Measurements from ENCODE around the gene LARGE1. TPM values are rescaled to one million over a fixed set of nuclear protein-coding genes. Genes with fewer than 3 reads are reported as not detected.

Gene LARGE1
- total RNA-seq, 4 donors from 2014 or later: 24.9 to 51.0 (median 32.7) TPM

DNA sequence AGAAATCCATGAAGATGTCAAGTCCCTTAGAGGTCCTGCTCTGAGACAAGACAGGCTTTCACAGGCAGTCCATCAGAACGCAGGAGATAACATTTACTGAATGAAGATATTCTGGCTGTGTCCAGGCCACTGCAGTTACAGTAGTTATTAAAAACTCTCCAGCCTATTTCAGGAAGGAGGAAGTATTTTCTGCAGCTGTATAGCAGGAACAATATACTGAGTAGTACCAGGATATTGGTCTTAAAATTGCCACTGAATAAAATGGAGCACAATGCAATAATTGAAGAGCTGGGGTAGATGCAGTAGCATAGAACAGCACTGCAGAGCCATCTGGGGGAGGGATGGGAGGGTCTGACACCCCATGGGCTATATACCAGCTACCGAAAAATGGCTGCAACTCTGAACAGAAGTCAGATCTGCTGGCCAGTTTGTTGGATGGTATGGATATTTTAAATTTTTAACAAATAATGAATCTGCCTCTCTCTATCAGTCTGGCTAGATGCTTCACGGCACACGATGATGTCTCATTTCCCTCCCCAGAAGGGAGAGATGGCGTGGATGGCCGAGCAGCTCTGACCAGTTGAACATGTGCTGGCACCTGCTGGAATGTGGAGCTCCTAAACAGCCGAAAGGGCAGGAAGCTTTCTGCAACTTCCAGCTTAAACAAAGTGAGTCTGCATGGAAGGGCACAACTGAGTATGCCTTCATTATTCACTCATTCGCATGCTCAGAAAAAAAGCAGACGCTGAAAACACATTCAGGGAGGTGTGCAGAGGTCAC, 520.0 kb downstream of the LARGE1 start:
- Histone ChIP-seq H3K36me3 (no peaks in the 10 kb centered on the region), H3K9me3 (no peaks in the 10 kb centered on the region), H3K27me3 (no peaks in the 10 kb centered on the region), H3K4me1 (no peaks in the 10 kb centered on the region), H3K27ac (no peak overlapping the region), H3K4me3 (no peak overlapping the region)
- DNase-seq (ENCODE audit: low spot score in 2 of 2): no peak
- TF ChIP-seq EP300 (IDR thresholded peaks at IDR 0.05) (no peak), POLR2A (IDR thresholded peaks at IDR 0.05) (no peak)
- TF ChIP-seq, protein P1, sequence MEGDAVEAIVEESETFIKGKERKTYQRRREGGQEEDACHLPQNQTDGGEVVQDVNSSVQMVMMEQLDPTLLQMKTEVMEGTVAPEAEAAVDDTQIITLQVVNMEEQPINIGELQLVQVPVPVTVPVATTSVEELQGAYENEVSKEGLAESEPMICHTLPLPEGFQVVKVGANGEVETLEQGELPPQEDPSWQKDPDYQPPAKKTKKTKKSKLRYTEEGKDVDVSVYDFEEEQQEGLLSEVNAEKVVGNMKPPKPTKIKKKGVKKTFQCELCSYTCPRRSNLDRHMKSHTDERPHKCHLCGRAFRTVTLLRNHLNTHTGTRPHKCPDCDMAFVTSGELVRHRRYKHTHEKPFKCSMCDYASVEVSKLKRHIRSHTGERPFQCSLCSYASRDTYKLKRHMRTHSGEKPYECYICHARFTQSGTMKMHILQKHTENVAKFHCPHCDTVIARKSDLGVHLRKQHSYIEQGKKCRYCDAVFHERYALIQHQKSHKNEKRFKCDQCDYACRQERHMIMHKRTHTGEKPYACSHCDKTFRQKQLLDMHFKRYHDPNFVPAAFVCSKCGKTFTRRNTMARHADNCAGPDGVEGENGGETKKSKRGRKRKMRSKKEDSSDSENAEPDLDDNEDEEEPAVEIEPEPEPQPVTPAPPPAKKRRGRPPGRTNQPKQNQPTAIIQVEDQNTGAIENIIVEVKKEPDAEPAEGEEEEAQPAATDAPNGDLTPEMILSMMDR (IDR thresholded peaks at IDR 0.05): no peak
- 82 to 90% methylated on average over 9 of the region's 9 CpGs for WGBS, 2 donors

DNA sequence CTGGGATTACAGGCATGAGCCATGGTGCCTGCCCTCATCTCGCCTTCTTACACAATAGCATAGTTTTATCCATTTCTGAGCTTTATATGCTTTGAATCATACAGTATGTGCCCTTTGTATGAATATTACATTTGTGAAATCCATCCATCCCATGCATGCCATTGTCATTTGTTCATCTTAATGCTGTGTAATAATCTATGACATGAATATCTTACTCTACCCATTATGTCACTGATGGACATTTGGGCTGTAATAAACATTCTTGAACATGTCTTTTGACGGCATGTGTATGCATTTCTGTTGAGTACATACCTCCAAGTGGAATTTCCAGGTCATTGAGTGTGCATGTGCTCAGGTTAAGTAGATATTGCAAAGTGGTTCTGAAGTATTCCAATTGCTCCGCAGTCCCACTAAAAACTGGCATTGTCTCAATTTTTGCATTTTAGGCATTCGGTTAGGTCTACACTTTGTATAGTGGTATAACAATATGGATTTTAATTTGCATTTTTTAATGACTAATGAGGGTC, 522.8 kb downstream of the LARGE1 start:
- Histone ChIP-seq H3K4me1 (peaks cover 0 to 6% (median 0%) of the 10 kb centered on the region in 4 donors), H3K27ac (no peak overlapping the region), H3K27me3 (no peaks in the 10 kb centered on the region), H3K9me3 (no peaks in the 10 kb centered on the region), H3K4me3 (no peak overlapping the region), H3K36me3 (no peaks in the 10 kb centered on the region)
- no peak for DNase-seq (ENCODE audit: low spot score in 2 of 2)
- WGBS, 2 donors: 77 to 88% methylated on average over 4 of the region's 4 CpGs
- TF ChIP-seq EP300 (IDR thresholded peaks at IDR 0.05): no peak
- TF ChIP-seq, protein P1 (IDR thresholded peaks at IDR 0.05): no peak
- no peak for TF ChIP-seq POLR2A (IDR thresholded peaks at IDR 0.05)

DNA sequence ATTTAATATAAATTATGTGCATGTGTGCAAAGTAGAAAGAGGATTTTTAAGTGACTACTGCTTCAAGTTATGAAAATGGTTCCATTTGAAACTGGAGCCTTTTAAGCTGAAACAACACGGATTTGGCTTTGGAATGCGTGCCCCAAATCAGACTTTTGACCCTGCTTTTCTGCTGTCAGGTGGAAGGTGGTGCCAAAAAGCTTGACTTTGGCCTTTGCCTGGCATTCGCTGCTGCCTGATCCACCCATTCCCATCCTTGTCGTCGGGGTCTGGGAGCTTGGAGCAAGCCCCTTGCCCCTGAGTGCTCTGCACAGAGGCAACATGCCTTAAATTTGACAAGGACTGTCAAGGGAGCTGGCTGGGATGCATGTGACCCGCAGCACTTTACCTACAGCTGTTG, 526.8 kb downstream of the LARGE1 start:
- Histone ChIP-seq H3K36me3 (no peaks in the 10 kb centered on the region), H3K9me3 (no peaks in the 10 kb centered on the region), H3K27me3 (no peaks in the 10 kb centered on the region), H3K4me1 (peaks cover 0 to 6% (median 0%) of the 10 kb centered on the region in 4 donors), H3K27ac (no peak overlapping the region), H3K4me3 (no peak overlapping the region)
- TF ChIP-seq, protein P1 (IDR thresholded peaks at IDR 0.05): no peak
- TF ChIP-seq POLR2A (IDR thresholded peaks at IDR 0.05) (no peak), EP300 (IDR thresholded peaks at IDR 0.05) (no peak)
- DNase-seq (ENCODE audit: low spot score in 2 of 2): no peak
- WGBS, 2 donors: 31 to 37% methylated on average over 6 of the region's 6 CpGs

DNA sequence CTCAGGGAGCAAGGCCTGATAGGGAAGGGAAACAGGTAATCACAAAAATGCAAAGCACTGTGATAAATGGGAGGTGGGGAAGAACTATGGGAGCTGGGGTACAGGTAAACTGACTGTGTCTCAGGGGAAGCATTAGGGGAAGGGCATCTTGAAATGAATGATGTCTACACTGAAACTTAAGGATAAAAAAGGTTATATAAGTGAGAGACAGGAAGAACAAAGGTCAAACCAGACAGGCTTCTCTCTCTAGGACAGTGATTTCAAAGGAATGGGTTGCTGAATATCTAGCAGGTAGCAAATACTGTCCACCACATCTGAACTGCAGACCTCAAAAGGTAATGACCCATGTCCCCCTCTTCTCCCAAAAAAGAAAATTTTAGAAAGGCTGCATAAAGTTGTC, 529.0 kb downstream of the LARGE1 start:
- H3K4me3 ChIP-seq: no peak overlapping the region
- peaks cover 0 to 6% (median 0%) of the 10 kb centered on the region in 4 donors for H3K4me1 ChIP-seq
- H3K9me3 ChIP-seq: no peaks in the 10 kb centered on the region
- DNase-seq (ENCODE audit: low spot score in 2 of 2): no peak
- TF ChIP-seq EP300 (IDR thresholded peaks at IDR 0.05) (no peak), POLR2A (IDR thresholded peaks at IDR 0.05) (no peak)
- TF ChIP-seq, protein P1 (IDR thresholded peaks at IDR 0.05): no peak
- H3K27me3 ChIP-seq: no peaks in the 10 kb centered on the region
- no peaks in the 10 kb centered on the region for H3K36me3 ChIP-seq
- H3K27ac ChIP-seq: no peak overlapping the region

DNA sequence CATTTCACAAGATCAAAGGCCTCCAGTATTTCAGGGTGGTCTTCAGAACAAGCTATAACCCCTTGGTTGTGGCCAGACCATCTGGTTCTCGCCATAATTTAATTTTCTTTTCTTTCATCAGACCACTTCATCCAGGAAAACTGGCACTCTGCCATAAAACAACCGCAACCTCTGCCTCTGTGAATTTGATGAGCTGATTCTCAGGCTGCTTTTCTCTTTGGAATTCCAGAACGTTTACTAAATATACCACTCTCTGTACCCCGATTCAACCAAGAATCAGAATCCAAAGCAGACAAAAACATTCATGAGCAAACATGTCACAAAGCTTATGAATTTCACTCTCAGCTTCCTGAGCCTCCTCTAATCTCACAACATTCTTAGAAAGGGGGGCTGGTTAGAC, 530.3 kb downstream of the LARGE1 start:
- no peaks in the 10 kb centered on the region for H3K36me3 ChIP-seq
- TF ChIP-seq EP300 (IDR thresholded peaks at IDR 0.05): no peak
- no peak for TF ChIP-seq POLR2A (IDR thresholded peaks at IDR 0.05)
- TF ChIP-seq, protein P1 (IDR thresholded peaks at IDR 0.05): no peak
- WGBS, 2 donors: 49 to 56% methylated on average over 4 of the region's 4 CpGs
- no peak overlapping the region for H3K27ac ChIP-seq
- no peaks in the 10 kb centered on the region for H3K9me3 ChIP-seq
- peaks cover 0 to 6% (median 0%) of the 10 kb centered on the region in 4 donors for H3K4me1 ChIP-seq
- no peak overlapping the region for H3K4me3 ChIP-seq
- no peaks in the 10 kb centered on the region for H3K27me3 ChIP-seq
- DNase-seq (ENCODE audit: low spot score in 2 of 2): no peak

All from tibial nerve (tissue), 4 donors.